A549 (cell line): ENCODE measurements around the gene MNX1.

Experiments
- CBX2 ChIP-seq: fragments of 200-600 bp; sonication (generic); IDR thresholded peaks from 2 replicates; pipeline ENCODE4 v1.6.1; 2016; ENCODE audit warnings: low read depth, mild to moderate bottlenecking, borderline replicate concordance
- CEBPB ChIP-seq, 2 experiments: fragments of >200 bp in 1 of 2; sonication (Bioruptor Twin) in 1 of 2; formaldehyde crosslinking in 1 of 2; IDR thresholded peaks; 2 replicates each; pipeline ENCODE4 v1.6.1; 2012 to 2016
- CHD2 ChIP-seq: fragments of 150-350 bp; IDR thresholded peaks from 2 replicates; pipeline ENCODE4 v1.6.1; 2014; ENCODE audit warnings: low read length; ENCODE audit not compliant: partially characterized antibody
- CTCF ChIP-seq: fragments of >200 bp; sonication (Bioruptor Twin); formaldehyde crosslinking; IDR thresholded peaks from 3 replicates; pipeline ENCODE4 v1.5.1; 2016
- MYC ChIP-seq: IDR thresholded peaks from 2 replicates; pipeline ENCODE4 v1.6.1; 2012; ENCODE audit warnings: mild to moderate bottlenecking, inconsistent platforms, low read length, improper control_type of control experiment, borderline replicate concordance
- NR3C1 ChIP-seq: fragments of >200 bp; sonication (Bioruptor Twin); formaldehyde crosslinking; IDR thresholded peaks from 3 replicates; pipeline ENCODE4 v1.6.1; 2017
- PHF8 ChIP-seq: fragments of 200-600 bp; sonication (generic); IDR thresholded peaks from 2 replicates; pipeline ENCODE4 v1.6.1; 2016; ENCODE audit warnings: low read depth, mild to moderate bottlenecking, antibody characterized with exemption, moderate library complexity, borderline replicate concordance
- POLR2A ChIP-seq: IDR thresholded peaks from 2 replicates; pipeline ENCODE4 v1.6.1; 2012; ENCODE audit warnings: mild to moderate bottlenecking, low read length
- RAD21 ChIP-seq, 2 experiments: fragments of >200 bp in 1 of 2; sonication (Bioruptor Twin) in 1 of 2; formaldehyde crosslinking in 1 of 2; IDR thresholded peaks in 1 of 2; conservative IDR thresholded peaks in 1 of 2; 2 replicates in 1 of 2; 3 replicates in 1 of 2; pipeline ENCODE4 v1.6.1; 2012 to 2018; ENCODE audit warnings: inconsistent platforms in 1 of 2
- REST ChIP-seq: fragments of 200-600 bp; sonication (generic); IDR thresholded peaks from 2 replicates; pipeline ENCODE4 v1.6.1; 2016; ENCODE audit warnings: antibody characterized with exemption, mild to moderate bottlenecking, moderate library complexity
- RFX5 ChIP-seq: fragments of 450-650 bp; IDR thresholded peaks from 2 replicates; pipeline ENCODE4 v1.7.1; 2014; ENCODE audit warnings: antibody characterized with exemption, mild to moderate bottlenecking, moderate library complexity
- USF2 ChIP-seq: fragments of 450-650 bp; IDR thresholded peaks from 2 replicates; pipeline ENCODE4 v1.6.1; 2014; ENCODE audit warnings: antibody characterized with exemption

- no peak for TF ChIP-seq CTCF
- no peak for TF ChIP-seq REST
- TF ChIP-seq CHD2: no peak
- no peak for TF ChIP-seq RAD21 (conservative IDR thresholded peaks at IDR 0.05 in 1 of 2, IDR thresholded peaks at IDR 0.05 in 1 of 2)
- no peak for TF ChIP-seq CEBPB (IDR thresholded peaks at IDR 0.05)
- no peak for TF ChIP-seq PHF8
- no peak for TF ChIP-seq RFX5
- no peak for TF ChIP-seq CBX2
- no peak for TF ChIP-seq POLR2A
- TF ChIP-seq NR3C1: no peak
- TF ChIP-seq USF2: no peak
- TF ChIP-seq MYC: no peak
Observed at GRCh38 chr7:156979007-156979606, 31.4 kb downstream of the MNX1 start.
